GM12874 (cell line): Measurements from ENCODE around the gene HYAL4.

Source experiments
- TF ChIP-seq, protein P1 (sequence below): IDR thresholded peaks from 2 replicates; pipeline ENCODE4 v1.5.1; 2011; ENCODE audit warnings: low read depth, mild to moderate bottlenecking, control low read depth, low read length, moderate library complexity; ENCODE audit not compliant: insufficient read depth

The HYAL4 gene

DNA sequence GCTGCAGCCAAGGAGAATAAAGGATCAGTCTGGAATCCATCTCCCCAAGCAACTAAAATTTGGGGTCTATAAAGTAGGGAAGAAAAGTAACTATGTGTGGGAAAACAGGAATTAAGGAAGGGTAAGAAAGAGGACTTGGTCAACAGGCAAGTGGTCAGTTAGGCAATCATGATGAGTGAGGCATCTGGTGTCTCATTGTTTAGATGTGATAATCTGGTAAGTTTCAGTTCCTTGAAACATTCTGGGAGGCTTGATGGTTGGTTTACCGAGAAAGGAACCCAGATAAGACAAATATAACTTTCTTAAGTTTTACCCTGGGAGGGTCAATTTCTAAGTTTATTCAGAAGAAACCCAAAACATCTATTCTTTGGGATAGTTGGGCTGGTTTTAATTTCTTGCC lies 22.3 kb downstream of the HYAL4 start:
- TF ChIP-seq, protein P1, sequence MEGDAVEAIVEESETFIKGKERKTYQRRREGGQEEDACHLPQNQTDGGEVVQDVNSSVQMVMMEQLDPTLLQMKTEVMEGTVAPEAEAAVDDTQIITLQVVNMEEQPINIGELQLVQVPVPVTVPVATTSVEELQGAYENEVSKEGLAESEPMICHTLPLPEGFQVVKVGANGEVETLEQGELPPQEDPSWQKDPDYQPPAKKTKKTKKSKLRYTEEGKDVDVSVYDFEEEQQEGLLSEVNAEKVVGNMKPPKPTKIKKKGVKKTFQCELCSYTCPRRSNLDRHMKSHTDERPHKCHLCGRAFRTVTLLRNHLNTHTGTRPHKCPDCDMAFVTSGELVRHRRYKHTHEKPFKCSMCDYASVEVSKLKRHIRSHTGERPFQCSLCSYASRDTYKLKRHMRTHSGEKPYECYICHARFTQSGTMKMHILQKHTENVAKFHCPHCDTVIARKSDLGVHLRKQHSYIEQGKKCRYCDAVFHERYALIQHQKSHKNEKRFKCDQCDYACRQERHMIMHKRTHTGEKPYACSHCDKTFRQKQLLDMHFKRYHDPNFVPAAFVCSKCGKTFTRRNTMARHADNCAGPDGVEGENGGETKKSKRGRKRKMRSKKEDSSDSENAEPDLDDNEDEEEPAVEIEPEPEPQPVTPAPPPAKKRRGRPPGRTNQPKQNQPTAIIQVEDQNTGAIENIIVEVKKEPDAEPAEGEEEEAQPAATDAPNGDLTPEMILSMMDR, result no peak

DNA sequence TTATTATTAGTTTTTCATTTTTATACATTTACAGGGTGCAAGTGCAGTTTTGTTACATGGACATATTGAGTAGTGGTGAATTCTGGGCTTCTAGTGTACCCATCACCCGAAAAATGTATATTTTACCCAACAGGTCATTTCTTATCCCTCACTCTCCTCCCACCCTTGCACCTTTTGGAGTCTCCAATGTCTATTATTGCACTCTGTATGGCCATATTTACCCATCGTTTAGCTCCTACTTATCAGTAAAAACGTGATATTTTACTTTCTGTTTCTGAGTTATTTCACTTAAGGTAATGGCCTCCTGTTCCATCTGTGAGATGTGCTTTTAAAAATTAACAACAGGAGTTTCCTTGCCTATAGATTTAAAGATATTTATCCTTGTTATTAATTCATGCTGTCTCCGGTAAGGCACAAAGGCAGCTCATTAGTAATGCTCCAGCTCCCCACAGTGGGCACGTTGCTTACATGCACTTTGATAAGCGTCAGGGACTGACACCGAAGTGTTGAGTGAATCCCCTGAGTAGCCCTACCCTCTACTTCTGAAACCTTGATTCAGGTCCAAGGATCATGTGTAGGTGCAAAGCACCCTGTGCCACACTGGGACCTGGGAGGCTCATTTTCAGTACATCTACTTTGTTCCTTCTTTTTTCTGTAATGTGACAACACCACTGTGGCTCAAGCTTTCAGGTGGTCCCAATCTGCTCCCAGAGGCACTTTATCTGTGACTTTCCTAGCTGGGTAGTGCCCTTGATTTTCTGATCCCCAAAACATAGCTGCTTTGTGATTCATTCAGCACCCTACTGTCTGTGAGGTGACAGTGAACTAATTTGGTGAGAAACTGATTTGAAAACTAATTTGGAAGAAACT lies 27.3 kb downstream of the HYAL4 start:
- TF ChIP-seq, protein P1, result peak; percentile 63

- TF ChIP-seq, protein P1, result no peak
These were observed 27.9 kb downstream of the HYAL4 start for GRCh38 chr7:123872908-123873307.

DNA sequence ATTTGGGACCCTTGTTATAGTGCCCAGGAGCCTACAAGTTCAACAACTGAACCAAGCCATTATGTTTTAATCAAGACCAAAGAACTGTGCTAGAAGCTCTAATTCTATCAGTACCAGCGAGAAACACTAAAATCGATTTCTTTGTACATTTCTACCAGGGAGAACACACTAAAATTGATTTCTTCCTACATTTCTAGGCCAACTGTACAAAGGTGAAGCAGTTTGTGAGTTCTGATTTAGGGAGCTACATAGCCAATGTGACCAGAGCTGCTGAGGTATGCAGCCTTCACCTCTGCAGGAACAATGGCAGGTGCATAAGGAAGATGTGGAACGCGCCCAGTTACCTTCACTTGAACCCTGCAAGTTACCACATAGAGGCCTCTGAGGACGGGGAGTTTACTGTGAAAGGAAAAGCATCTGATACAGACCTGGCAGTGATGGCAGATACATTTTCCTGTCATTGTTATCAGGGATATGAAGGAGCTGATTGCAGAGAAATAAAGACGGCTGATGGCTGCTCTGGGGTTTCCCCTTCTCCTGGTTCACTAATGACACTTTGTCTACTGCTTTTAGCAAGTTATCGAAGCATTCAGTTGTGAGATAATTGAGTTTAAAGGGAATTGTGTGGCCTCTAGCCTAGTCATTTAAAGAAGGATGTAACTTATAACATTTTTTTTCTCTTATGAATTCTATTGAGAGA lies 31.7 kb downstream of the HYAL4 start:
- TF ChIP-seq, protein P1, result no peak

- TF ChIP-seq, protein P1, result no peak
These were observed 34.7 kb downstream of the HYAL4 start for GRCh38 chr7:123879628-123880027.

DNA sequence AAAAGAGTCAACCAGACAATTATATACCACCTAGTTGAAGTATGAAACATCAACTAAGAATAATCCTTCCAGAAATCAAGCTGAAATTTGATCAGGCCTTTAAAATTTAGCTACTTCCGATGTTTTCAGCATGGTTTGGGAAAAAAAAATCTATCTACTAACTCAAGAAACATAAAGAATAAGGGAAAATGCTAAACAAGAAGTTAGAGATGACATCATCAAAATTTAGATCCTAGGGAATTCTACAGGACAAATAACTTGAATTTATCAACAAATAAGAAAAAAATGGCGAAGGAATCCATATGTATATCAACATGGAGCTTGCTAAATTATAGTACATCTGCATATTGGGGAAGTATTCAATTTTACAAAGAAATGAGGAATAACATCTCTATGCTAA lies 36.3 kb downstream of the HYAL4 start:
- TF ChIP-seq, protein P1, result no peak

DNA sequence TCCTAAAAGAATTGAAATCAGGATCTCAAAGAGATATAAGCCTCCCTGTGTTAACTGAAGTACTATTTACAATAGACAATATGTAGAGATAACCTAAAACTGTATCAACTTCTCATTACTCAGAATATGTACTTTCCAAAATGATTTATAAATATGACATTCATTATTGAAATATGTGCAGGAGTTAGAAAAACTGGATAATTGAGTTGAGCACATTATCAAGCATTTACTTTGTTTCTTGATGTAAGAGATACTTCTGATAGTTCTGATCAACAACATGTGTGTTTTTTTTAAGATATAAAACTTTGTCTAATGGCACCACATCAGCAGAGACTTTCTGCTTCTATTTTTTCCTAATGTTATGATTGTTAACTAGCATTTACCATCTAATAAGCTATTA lies 38.2 kb downstream of the HYAL4 start:
- TF ChIP-seq, protein P1, result no peak
